A549 (cell line): Measurements from ENCODE around the gene DIP2C.

ENCODE experiments used
- CBX8 ChIP-seq: fragments of 200-600 bp; sonication (generic); IDR thresholded peaks from 2 replicates; pipeline ENCODE4 v1.6.1; 2016
- CEBPB ChIP-seq, 2 experiments: fragments of >200 bp in 1 of 2; sonication (Bioruptor Twin) in 1 of 2; formaldehyde crosslinking in 1 of 2; IDR thresholded peaks; 2 replicates each; pipeline ENCODE4 v1.6.1; 2012 to 2016
- CTCF ChIP-seq: fragments of >200 bp; sonication (Bioruptor Twin); formaldehyde crosslinking; IDR thresholded peaks from 3 replicates; pipeline ENCODE4 v1.5.1; 2016
- ELK1 ChIP-seq: fragments of 150-350 bp; IDR thresholded peaks from 2 replicates; pipeline ENCODE4 v1.6.1; 2014; ENCODE audit warnings: low read depth, mild to moderate bottlenecking, low read length
- HDAC2 ChIP-seq: fragments of 200-600 bp; sonication (generic); IDR thresholded peaks from 2 replicates; pipeline ENCODE4 v1.6.1; 2016
- KDM5A ChIP-seq: fragments of 200-600 bp; sonication (generic); IDR thresholded peaks from 2 replicates; pipeline ENCODE4 v1.6.1; 2016; ENCODE audit warnings: antibody characterized with exemption, mild to moderate bottlenecking
- MYC ChIP-seq: IDR thresholded peaks from 2 replicates; pipeline ENCODE4 v1.6.1; 2012; ENCODE audit warnings: mild to moderate bottlenecking, inconsistent platforms, low read length, improper control_type of control experiment, borderline replicate concordance
- PBX3 ChIP-seq: IDR thresholded peaks from 2 replicates; pipeline ENCODE4 v1.6.1; 2012
- PHF8 ChIP-seq: fragments of 200-600 bp; sonication (generic); IDR thresholded peaks from 2 replicates; pipeline ENCODE4 v1.6.1; 2016; ENCODE audit warnings: low read depth, mild to moderate bottlenecking, antibody characterized with exemption, moderate library complexity, borderline replicate concordance
- POLR2AphosphoS2 ChIP-seq: conservative IDR thresholded peaks from 2 replicates; pipeline ENCODE4 v1.6.1; 2012; ENCODE audit warnings: low read length, improper control_type of control experiment, inconsistent platforms
- REST ChIP-seq: fragments of 200-600 bp; sonication (generic); IDR thresholded peaks from 2 replicates; pipeline ENCODE4 v1.6.1; 2016; ENCODE audit warnings: antibody characterized with exemption, mild to moderate bottlenecking, moderate library complexity
- RFX5 ChIP-seq: fragments of 450-650 bp; IDR thresholded peaks from 2 replicates; pipeline ENCODE4 v1.7.1; 2014; ENCODE audit warnings: antibody characterized with exemption, mild to moderate bottlenecking, moderate library complexity
- RNF2 ChIP-seq: fragments of 200-600 bp; sonication (generic); IDR thresholded peaks from 2 replicates; pipeline ENCODE4 v1.6.1; 2016; ENCODE audit warnings: low read depth, mild to moderate bottlenecking, antibody characterized with exemption, moderate library complexity, borderline replicate concordance
- TP53 ChIP-seq: fragments of 250-450 bp; sonication (Bioruptor Pico); IDR thresholded peaks from 2 replicates; pipeline ENCODE4 v1.5.0; 2021; ENCODE audit warnings: mild to moderate bottlenecking, moderate library complexity

GRCh38 chr10:628386-629045 lies 61.0 kb downstream of the DIP2C start:
- TF ChIP-seq CTCF (no peak), HDAC2 (no peak), REST (no peak), CEBPB (IDR thresholded peaks at IDR 0.05) (no peak), PBX3 (no peak), ELK1 (no peak), CBX8 (no peak), KDM5A (no peak), PHF8 (no peak), POLR2AphosphoS2 (no peak), TP53 (CRISPR knock-in tag) (no peak), RFX5 (no peak), MYC (no peak), RNF2 (no peak)
